Natural killer cell (primary cell): Measurements from ENCODE around the gene IGF1. TPM values are rescaled to one million over a fixed set of nuclear protein-coding genes. Genes with fewer than 3 reads are reported as not detected.

ENCODE experiments used
- ATAC-seq, 3 donors: fragments of 150-1000 bp in 2 of 3; fragments of 200-7000 bp in 1 of 3; cut with Tn5 transposase; 1 replicate in 1 of 3; 2 replicates in 2 of 3; pipeline ENCODE4 v1.10.0; 2021; ENCODE audit warnings: mild to moderate bottlenecking in 2 of 3, moderate library complexity in 2 of 3
- DNase-seq, 2 donors: peaks; one replicate each; pipeline versions ENCODE4 v3.0.0 to v3.0.0-alpha.2; 2013 to 2021; ENCODE audit warnings: mixed read lengths in 1 of 2
- H3K27ac ChIP-seq: one replicate; pipeline ENCODE4 v1.5.1; 2013; ENCODE audit warnings: mild to moderate bottlenecking, low read length
- H3K27me3 ChIP-seq: one replicate; pipeline ENCODE4 v1.6.1; 2013; ENCODE audit warnings: low read length; ENCODE audit not compliant: control insufficient read depth, insufficient read depth
- H3K36me3 ChIP-seq: one replicate; pipeline ENCODE4 v1.6.1; 2013; ENCODE audit warnings: low read length; ENCODE audit not compliant: control insufficient read depth, insufficient read depth
- H3K4me1 ChIP-seq: one replicate; pipeline ENCODE4 v1.6.1; 2013; ENCODE audit warnings: low read length; ENCODE audit not compliant: control insufficient read depth, insufficient read depth
- H3K4me3 ChIP-seq: one replicate; pipeline ENCODE4 v1.5.1; 2013; ENCODE audit warnings: low read length
- H3K9me3 ChIP-seq: one replicate; pipeline ENCODE4 v1.6.1; 2013; ENCODE audit warnings: low read length; ENCODE audit not compliant: control insufficient read depth, insufficient read depth
- H3K27ac Mint-ChIP-seq, 2 donors: one replicate each; pipeline ENCODE4 v1.8.0; 2022; ENCODE audit warnings: mild to moderate bottlenecking in 2 of 2, mixed read lengths in 2 of 2, moderate library complexity in 1 of 2
- H3K27me3 Mint-ChIP-seq, 2 donors: one replicate each; pipeline ENCODE4 v1.8.0; 2022; ENCODE audit warnings: low read depth in 2 of 2, mixed read lengths in 2 of 2
- H3K36me3 Mint-ChIP-seq: one replicate; pipeline ENCODE4 v1.8.0; 2022; ENCODE audit warnings: mixed read lengths
- H3K4me1 Mint-ChIP-seq, 2 donors: one replicate each; pipeline ENCODE4 v1.8.0; 2022; ENCODE audit warnings: mixed read lengths in 2 of 2
- H3K4me3 Mint-ChIP-seq: one replicate; pipeline ENCODE4 v1.8.0; 2022; ENCODE audit warnings: mild to moderate bottlenecking, moderate library complexity, mixed read lengths
- H3K9me3 Mint-ChIP-seq, 2 donors: one replicate each; pipeline ENCODE4 v1.8.0; 2022; ENCODE audit warnings: mixed read lengths in 2 of 2
- WGBS: methylation state at CpG from one replicate; pipeline ENCODE4 v1.1.7; 2013; ENCODE audit warnings: missing lambda C conversion rate; ENCODE audit not compliant: insufficient coverage; 5-methylcytosine and 5-hydroxymethylcytosine counted together
- intact Hi-C: fragments of 100-400 bp; cut with micrococcal nuclease; formaldehyde crosslinking; loops from one replicate; pipeline ENCODE4 v1.14.2; 2022
- total RNA-seq, 4 donors: library from RNA; stranded (reverse); fragments of 120-200 nt in 1 of 4; gene quantifications; one replicate each; pipeline versions ENCODE4 v1.2.3 to v1.2.4, GENCODE V29; 2013 to 2022
- TF ChIP-seq, protein P1 (sequence below): fragments of 200-600 bp; IDR thresholded peaks from one replicate; pipeline ENCODE4 v1.8.0; 2022; ENCODE audit warnings: antibody characterized with exemption

Gene IGF1
- total RNA-seq, 3 donors from 2014 or later (not counting 1 experiment from before 2014, with no cell fraction given): 0.48 TPM; not detected in 2

DNA sequence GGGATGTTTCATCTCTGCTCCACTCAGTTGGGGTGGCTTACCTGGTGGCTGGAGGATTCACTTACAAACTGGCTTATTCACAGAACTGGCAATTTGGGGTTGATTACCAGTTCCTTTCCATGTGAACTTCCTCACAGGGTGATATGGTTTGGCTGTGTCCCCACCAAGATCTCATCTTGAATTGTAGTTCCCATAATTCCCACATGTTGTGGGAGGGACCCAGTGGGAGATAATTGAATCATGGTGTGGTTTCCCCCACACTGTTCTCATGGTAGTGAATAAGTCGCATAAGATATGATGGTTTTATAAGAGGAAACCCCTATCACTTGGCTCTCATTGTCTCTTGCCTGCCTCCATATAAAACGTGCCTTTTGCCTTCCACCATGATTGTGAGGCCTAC lies 26.9 kb upstream of the IGF1 start:
- DNase-seq: no peak
- ATAC-seq: no peak
- Histone ChIP-seq H3K27me3 (no peaks in the 10 kb centered on the region), H3K9me3 (no peaks in the 10 kb centered on the region), H3K4me1 (no peaks in the 10 kb centered on the region), H3K27ac (no peak overlapping the region), H3K36me3 (no peaks in the 10 kb centered on the region), H3K4me3 (no peak overlapping the region)
- TF ChIP-seq, protein P1, sequence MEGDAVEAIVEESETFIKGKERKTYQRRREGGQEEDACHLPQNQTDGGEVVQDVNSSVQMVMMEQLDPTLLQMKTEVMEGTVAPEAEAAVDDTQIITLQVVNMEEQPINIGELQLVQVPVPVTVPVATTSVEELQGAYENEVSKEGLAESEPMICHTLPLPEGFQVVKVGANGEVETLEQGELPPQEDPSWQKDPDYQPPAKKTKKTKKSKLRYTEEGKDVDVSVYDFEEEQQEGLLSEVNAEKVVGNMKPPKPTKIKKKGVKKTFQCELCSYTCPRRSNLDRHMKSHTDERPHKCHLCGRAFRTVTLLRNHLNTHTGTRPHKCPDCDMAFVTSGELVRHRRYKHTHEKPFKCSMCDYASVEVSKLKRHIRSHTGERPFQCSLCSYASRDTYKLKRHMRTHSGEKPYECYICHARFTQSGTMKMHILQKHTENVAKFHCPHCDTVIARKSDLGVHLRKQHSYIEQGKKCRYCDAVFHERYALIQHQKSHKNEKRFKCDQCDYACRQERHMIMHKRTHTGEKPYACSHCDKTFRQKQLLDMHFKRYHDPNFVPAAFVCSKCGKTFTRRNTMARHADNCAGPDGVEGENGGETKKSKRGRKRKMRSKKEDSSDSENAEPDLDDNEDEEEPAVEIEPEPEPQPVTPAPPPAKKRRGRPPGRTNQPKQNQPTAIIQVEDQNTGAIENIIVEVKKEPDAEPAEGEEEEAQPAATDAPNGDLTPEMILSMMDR: no peak
- intact Hi-C loops: no loop called here
- no peaks in the 10 kb centered on the region for H3K4me1 Mint-ChIP-seq
- H3K9me3 Mint-ChIP-seq: peaks cover 0 to 2% of the 10 kb centered on the region in 2 donors
- 0% methylated on average over 1 of the region's 2 CpGs for WGBS
- H3K36me3 Mint-ChIP-seq: no peaks in the 10 kb centered on the region
- H3K27me3 Mint-ChIP-seq: peaks cover 0 to 2% of the 10 kb centered on the region in 2 donors
- no peak overlapping the region for H3K27ac Mint-ChIP-seq
- H3K4me3 Mint-ChIP-seq: no peak overlapping the region

DNA sequence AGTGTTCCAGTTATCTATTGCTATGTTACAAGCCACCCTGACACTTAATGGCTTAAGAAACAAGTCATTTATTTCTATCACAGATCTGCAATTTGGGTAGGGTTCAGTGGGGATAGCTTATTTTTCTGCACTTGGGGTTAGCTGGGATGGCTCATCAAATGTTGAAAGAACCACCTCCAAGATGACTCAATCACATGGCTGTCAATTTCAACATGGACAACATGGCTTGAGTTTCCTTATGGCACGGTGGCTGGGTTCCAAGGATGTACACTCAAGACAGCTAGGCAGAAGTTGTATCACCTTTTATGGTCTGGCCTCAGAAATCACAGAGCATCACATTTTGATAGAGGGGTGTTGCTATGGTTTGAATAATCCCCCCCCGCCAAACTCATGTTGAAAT lies 24.5 kb upstream of the IGF1 start:
- no peak for ATAC-seq
- H3K27me3 ChIP-seq: peaks cover 3% of the 10 kb centered on the region
- Mint-ChIP-seq H3K27me3 (peaks cover 0 to 6% of the 10 kb centered on the region in 2 donors), H3K36me3 (no peaks in the 10 kb centered on the region), H3K4me3 (no peak overlapping the region), H3K9me3 (peaks cover 0 to 4% of the 10 kb centered on the region in 2 donors), H3K27ac (no peak overlapping the region), H3K4me1 (no peaks in the 10 kb centered on the region)
- no peak overlapping the region for H3K4me3 ChIP-seq
- TF ChIP-seq, protein P1: no peak
- H3K4me1 ChIP-seq: no peaks in the 10 kb centered on the region
- intact Hi-C loops: no loop called here
- DNase-seq: no peak
- no peaks in the 10 kb centered on the region for H3K36me3 ChIP-seq
- H3K9me3 ChIP-seq: no peaks in the 10 kb centered on the region
- WGBS: 93% methylated on average over 2 of the region's 2 CpGs
- no peak overlapping the region for H3K27ac ChIP-seq

DNA sequence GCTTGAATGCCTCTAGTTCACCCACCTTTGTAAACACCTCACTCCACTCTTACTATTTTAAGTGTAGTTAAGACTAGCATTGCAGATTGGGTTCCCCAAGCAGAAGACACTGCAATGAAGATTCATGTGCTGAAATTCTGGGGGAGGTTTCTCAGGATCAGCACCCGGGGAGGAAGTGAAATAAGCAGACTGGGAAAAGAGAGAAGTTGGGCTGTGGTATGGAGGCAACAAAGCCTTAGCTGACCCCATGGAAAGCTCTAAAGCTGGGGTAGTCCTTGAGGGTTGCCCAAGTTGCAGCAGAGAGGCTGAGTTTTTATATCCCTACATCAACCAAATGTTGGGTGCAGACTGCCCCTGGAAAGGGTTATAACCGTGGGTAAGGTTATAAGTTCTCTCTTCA lies 23.9 kb upstream of the IGF1 start:
- DNase-seq (no peak), ATAC-seq (no peak)
- no peaks in the 10 kb centered on the region for H3K4me1 Mint-ChIP-seq
- Histone ChIP-seq H3K36me3 (no peaks in the 10 kb centered on the region), H3K4me1 (no peaks in the 10 kb centered on the region), H3K4me3 (no peak overlapping the region), H3K9me3 (no peaks in the 10 kb centered on the region), H3K27ac (no peak overlapping the region), H3K27me3 (peaks cover 3% of the 10 kb centered on the region)
- H3K4me3 Mint-ChIP-seq: no peak overlapping the region
- TF ChIP-seq, protein P1: no peak
- no peak overlapping the region for H3K27ac Mint-ChIP-seq
- intact Hi-C loops: no loop called here
- WGBS: 81% methylated on average over 1 of the region's 2 CpGs
- H3K27me3 Mint-ChIP-seq: peaks cover 0 to 6% of the 10 kb centered on the region in 2 donors
- no peaks in the 10 kb centered on the region for H3K36me3 Mint-ChIP-seq
- H3K9me3 Mint-ChIP-seq: peaks cover 0 to 4% of the 10 kb centered on the region in 2 donors

DNA sequence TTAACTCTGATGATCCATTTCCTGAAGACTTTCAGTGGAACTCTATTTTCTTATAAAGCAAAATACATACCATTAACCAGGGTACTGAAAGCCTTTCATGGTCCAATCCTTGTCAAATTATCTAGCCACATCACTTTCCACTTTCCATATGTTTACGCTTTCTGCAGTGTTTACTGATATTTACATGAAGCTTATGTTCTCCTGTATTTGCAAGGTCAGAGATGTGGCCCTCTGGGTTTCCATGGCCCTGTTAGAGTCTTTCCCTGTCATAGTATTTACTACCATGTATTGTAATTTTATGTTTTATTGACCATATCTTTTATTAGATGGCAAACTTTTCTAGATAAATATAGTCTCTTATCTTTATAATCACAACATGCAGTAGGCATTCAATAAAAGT lies 23.5 kb upstream of the IGF1 start:
- DNase-seq (no peak), ATAC-seq (no peak)
- TF ChIP-seq, protein P1: no peak
- Mint-ChIP-seq H3K4me3 (no peak overlapping the region), H3K4me1 (no peaks in the 10 kb centered on the region), H3K27ac (no peak overlapping the region), H3K36me3 (no peaks in the 10 kb centered on the region), H3K27me3 (peaks cover 0 to 6% of the 10 kb centered on the region in 2 donors), H3K9me3 (peaks cover 0 to 4% of the 10 kb centered on the region in 2 donors)
- H3K27me3 ChIP-seq: peaks cover 3% of the 10 kb centered on the region
- no peak overlapping the region for H3K4me3 ChIP-seq
- no peaks in the 10 kb centered on the region for H3K4me1 ChIP-seq
- 0% methylated on average over 1 of the region's 1 CpG for WGBS
- intact Hi-C loops: no loop called here
- H3K27ac ChIP-seq: no peak overlapping the region
- no peaks in the 10 kb centered on the region for H3K9me3 ChIP-seq
- no peaks in the 10 kb centered on the region for H3K36me3 ChIP-seq
